ENCODE results near the gene KNG1.
"Not testable (repeated sequence)": the region's sequence is repeated elsewhere in the genome, so short reads cannot be mapped to it uniquely, and the experiment has no call there.

DNA sequence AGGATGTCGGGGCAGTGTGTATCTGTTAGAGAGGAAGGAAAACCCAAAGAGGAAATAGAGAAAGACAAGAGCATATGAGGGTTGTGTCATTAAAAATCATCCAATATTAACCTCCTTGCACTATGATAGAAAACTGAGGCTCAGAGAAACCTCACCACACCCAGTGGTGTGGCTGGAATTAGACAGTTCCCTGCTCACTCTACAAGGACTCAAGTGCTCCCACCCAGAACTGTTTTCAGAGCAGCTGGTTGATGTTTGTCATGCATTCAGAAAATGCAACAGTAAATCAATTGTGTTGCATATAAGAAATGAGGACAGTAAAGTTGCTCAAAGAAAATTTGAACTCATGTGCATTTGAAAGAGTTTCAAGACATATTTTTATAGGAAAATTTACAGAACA is 26.9 kb upstream of the KNG1 start:
- TF ChIP-seq, protein P1, sequence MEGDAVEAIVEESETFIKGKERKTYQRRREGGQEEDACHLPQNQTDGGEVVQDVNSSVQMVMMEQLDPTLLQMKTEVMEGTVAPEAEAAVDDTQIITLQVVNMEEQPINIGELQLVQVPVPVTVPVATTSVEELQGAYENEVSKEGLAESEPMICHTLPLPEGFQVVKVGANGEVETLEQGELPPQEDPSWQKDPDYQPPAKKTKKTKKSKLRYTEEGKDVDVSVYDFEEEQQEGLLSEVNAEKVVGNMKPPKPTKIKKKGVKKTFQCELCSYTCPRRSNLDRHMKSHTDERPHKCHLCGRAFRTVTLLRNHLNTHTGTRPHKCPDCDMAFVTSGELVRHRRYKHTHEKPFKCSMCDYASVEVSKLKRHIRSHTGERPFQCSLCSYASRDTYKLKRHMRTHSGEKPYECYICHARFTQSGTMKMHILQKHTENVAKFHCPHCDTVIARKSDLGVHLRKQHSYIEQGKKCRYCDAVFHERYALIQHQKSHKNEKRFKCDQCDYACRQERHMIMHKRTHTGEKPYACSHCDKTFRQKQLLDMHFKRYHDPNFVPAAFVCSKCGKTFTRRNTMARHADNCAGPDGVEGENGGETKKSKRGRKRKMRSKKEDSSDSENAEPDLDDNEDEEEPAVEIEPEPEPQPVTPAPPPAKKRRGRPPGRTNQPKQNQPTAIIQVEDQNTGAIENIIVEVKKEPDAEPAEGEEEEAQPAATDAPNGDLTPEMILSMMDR (IDR thresholded peaks at IDR 0.05), result not testable (repeated sequence)
- TF ChIP-seq POLR2A, EP300 (IDR thresholded peaks at IDR 0.05): not testable (repeated sequence)
